Progenitor cell of endocrine pancreas (in vitro differentiated cells): ENCODE measurements around the gene NDUFA6. TPM values are rescaled to one million over a fixed set of nuclear protein-coding genes. Genes with fewer than 3 reads are reported as not detected.

ENCODE experiments used
- DNase-seq: peaks from one replicate; pipeline ENCODE4 v3.0.0; 2021; ENCODE audit warnings: low spot score; ENCODE audit not compliant: unreplicated experiment
- H3K27ac Mint-ChIP-seq: 2 replicates; pipeline ENCODE4 v1.8.0; 2021; ENCODE audit warnings: mild to moderate bottlenecking, moderate library complexity, mixed read lengths
- H3K27me3 Mint-ChIP-seq: 2 replicates; pipeline ENCODE4 v1.8.0; 2021; ENCODE audit warnings: mixed read lengths
- H3K36me3 Mint-ChIP-seq: 2 replicates; pipeline ENCODE4 v1.8.0; 2022; ENCODE audit warnings: mixed read lengths; ENCODE audit not compliant: insufficient read depth
- H3K4me1 Mint-ChIP-seq: 2 replicates; pipeline ENCODE4 v1.8.0; 2021; ENCODE audit warnings: low read depth, mixed read lengths
- H3K4me3 Mint-ChIP-seq: 2 replicates; pipeline ENCODE4 v1.8.0; 2021; ENCODE audit warnings: low read depth, mild to moderate bottlenecking, moderate library complexity, mixed read lengths
- H3K9me3 Mint-ChIP-seq: 2 replicates; pipeline ENCODE4 v1.8.0; 2021; ENCODE audit warnings: low read depth, mixed read lengths
- total RNA-seq: library from RNA; stranded (reverse); gene quantifications from 2 replicates; pipeline ENCODE4 v1.2.1, GENCODE V29; 2021
- TF ChIP-seq, protein P1 (sequence below): fragments of 200-600 bp; sonication (generic); IDR thresholded peaks from one replicate; pipeline ENCODE4 v1.5.0; 2021; ENCODE audit warnings: antibody characterized with exemption, mild to moderate bottlenecking; ENCODE audit not compliant: unreplicated experiment

NDUFA6 gene
- total RNA-seq, 1 donor from 2014 or later = 73.4 TPM

DNA sequence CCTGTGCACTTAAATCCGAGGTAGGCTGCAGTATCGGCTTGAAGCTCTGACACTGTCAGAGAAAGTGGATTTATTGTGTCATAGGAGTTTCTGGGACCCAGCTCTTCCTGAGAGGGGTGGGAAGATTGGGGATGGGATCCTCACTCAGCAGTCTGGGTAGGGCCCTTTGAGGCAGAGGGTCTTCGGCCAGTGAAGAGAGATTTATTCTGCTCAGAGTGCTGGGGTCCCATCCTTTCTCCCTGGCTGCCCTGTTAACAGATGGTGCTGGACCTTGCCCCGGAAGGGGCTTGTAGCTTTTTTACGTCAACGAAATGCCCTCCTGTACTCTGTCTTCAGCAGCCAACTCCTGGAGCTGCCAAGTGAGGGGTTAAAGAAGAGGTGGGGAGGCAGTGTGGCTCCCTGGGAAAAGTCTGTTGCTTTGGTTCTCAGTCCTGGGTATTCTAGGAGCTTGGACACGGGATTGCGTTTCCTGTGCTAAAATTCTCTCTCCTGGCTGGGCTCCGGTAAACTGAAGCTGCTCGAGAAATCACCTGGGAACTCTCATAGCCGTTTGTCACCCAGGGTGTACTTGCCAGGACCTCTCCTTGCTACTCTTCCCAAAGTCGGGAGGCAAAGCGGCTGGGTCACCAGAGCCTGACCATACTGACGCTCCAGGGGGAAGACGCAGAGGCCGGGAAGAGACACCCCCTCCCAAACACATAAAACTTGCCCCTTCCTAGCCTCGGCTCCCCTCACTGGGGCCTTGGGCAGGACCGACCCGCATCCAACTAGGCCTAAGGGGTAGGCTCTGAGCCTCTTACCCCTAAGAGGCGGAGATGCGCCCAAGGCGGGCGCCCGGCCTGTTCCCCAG, 11.9 kb downstream of the NDUFA6 start:
- peak overlapping the region; percentile 93 for H3K4me3 Mint-ChIP-seq
- H3K27ac Mint-ChIP-seq = peak overlapping the region; percentile 98
- H3K4me1 Mint-ChIP-seq = peaks cover 21% of the 10 kb centered on the region
- TF ChIP-seq, protein P1, sequence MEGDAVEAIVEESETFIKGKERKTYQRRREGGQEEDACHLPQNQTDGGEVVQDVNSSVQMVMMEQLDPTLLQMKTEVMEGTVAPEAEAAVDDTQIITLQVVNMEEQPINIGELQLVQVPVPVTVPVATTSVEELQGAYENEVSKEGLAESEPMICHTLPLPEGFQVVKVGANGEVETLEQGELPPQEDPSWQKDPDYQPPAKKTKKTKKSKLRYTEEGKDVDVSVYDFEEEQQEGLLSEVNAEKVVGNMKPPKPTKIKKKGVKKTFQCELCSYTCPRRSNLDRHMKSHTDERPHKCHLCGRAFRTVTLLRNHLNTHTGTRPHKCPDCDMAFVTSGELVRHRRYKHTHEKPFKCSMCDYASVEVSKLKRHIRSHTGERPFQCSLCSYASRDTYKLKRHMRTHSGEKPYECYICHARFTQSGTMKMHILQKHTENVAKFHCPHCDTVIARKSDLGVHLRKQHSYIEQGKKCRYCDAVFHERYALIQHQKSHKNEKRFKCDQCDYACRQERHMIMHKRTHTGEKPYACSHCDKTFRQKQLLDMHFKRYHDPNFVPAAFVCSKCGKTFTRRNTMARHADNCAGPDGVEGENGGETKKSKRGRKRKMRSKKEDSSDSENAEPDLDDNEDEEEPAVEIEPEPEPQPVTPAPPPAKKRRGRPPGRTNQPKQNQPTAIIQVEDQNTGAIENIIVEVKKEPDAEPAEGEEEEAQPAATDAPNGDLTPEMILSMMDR = no peak
- no peaks in the 10 kb centered on the region for H3K9me3 Mint-ChIP-seq
- no peak for DNase-seq
- peaks cover 4% of the 10 kb centered on the region for H3K36me3 Mint-ChIP-seq
- H3K27me3 Mint-ChIP-seq = no peaks in the 10 kb centered on the region

DNA sequence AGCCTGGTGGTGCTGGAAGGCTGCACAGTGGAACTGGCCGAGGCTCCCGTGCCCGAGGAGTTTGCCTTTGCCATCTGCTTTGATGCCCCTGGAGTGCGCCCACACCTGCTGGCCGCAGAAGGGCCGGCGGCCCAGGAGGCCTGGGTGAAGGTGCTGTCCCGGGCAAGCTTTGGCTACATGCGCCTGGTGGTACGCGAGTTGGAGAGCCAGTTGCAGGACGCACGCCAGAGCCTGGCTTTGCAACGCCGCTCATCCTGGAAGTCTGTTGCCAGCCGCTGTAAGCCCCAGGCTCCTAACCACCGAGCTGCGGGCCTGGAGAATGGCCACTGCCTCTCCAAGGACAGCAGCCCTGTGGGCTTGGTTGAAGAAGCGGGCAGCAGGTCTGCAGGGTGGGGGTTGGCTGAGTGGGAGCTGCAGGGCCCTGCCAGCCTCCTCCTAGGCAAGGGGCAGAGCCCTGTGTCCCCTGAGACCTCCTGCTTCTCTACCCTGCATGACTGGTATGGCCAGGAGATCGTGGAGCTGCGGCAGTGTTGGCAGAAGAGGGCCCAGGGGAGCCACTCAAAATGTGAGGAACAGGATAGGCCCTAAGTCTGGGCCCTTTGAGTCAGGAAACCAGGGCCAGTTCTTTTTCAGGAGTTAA, 13.0 kb downstream of the NDUFA6 start:
- TF ChIP-seq, protein P1 = no peak
- H3K4me3 Mint-ChIP-seq = no peak overlapping the region
- no peak for DNase-seq
- no peaks in the 10 kb centered on the region for H3K9me3 Mint-ChIP-seq
- H3K4me1 Mint-ChIP-seq = peaks cover 24% of the 10 kb centered on the region
- H3K27ac Mint-ChIP-seq = no peak overlapping the region
- peaks cover 3% of the 10 kb centered on the region for H3K36me3 Mint-ChIP-seq
- H3K27me3 Mint-ChIP-seq = peaks cover 3% of the 10 kb centered on the region

DNA sequence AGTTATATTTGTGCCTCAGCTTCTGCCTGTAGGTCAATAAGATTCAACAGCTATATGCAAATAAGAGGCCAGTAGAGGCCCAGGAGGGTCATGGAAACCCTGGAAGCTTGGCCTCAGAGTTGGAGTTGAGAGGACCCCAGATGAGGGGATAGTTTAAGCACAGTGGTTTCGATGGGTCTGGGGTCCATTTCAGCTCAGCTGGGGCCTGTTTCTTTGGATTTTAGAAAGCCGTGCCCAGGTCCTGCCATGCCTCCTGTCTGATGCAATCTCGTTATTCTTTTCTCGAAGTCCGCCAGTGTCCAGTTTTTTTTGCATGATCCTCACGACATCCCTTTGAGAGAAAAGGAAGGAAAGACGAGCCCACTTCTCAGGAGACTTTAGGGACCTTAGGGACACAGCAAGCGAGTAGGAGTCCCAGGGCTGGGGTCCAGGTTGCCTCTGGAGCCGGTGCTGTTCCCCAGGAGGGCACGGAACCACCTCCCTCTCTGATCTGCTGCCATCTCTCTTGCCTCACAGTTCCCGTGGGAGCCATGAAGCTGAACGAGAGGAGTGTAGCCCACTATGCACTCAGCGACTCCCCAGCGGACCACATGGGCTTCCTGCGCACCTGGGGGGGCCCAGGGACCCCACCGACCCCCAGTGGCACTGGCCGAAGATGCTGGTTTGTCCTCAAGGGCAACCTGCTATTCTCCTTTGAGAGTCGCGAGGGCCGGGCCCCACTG, 13.6 kb downstream of the NDUFA6 start:
- Mint-ChIP-seq H3K4me3 (no peak overlapping the region), H3K27me3 (peaks cover 4% of the 10 kb centered on the region), H3K4me1 (peaks cover 24% of the 10 kb centered on the region), H3K27ac (no peak overlapping the region), H3K9me3 (no peaks in the 10 kb centered on the region), H3K36me3 (peaks cover 1% of the 10 kb centered on the region)
- no peak for DNase-seq
- TF ChIP-seq, protein P1 = no peak

DNA sequence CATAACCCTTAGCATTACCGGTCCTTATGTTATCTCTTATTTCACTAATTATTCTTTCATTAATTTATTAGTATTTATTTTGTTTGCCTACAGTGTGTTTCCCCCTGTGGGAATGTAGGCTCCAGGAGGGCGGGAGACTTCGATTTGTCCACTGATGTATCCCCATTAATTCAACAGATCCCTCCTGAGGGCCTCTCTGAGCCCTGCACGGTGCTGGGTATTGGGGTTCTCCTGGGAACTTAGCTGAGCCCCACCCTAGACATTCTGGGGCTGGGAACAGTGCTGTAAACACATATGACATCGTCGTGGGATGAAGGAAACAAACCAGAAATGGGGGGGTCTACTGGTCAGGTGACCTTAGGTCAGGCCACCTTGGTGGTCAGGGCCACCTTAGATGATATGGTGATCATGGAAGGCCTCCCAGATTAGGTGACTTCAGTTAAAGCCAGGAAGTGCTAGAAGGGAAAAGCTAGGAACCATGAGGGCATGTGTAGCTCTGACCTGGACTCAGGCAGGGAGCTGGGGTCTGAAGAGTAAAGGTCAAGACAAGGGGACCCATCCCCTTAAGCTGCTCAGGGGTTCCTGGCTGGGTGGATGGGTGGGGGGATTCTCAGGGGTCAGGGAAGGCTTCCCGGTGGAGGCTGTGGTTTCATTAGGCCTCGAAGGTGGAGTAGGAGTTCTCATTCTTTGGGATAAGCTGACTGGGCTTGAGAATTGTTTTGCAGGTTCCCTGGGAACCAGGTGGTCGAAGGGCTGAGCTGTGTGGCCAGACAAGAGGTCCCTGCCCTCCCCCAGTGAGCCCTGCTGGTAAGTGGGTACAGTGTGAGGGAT, 15.5 kb downstream of the NDUFA6 start:
- DNase-seq = no peak
- Mint-ChIP-seq H3K27me3 (peaks cover 4% of the 10 kb centered on the region), H3K4me3 (no peak overlapping the region), H3K36me3 (no peaks in the 10 kb centered on the region), H3K4me1 (peaks cover 18% of the 10 kb centered on the region), H3K27ac (peak overlapping the region; percentile 51), H3K9me3 (no peaks in the 10 kb centered on the region)
- TF ChIP-seq, protein P1 = no peak
